Pericardium fibroblast (primary cell): Measurements from ENCODE around the gene LHB. TPM values are rescaled to one million over a fixed set of nuclear protein-coding genes. Genes with fewer than 3 reads are reported as not detected.

Experiments used
- total RNA-seq: library from RNA; depleted of rRNA; stranded (reverse); fragments of >200 nt; gene quantifications from 2 replicates; pipeline ENCODE4 v1.2.3, GENCODE V29; 2015

LHB gene
- not detected in 2 replicates for total RNA-seq

GRCh38 chr19:49017041-49017665, at the start of gene LHB:
LHB (minus strand) TSS chr19:49017091; CDS start chr19:49017081, 10 bp downstream.

GRCh38 chr19:49064768-49065611, 48.1 kb upstream of the LHB start, which contains the start of gene NTF4:
NTF4 (minus strand) TSS chr19:49064818; CDS start chr19:49061997, 2,821 bp downstream.

GRCh38 chr19:49057636-49058234, 40.8 kb upstream of the LHB start, which contains the start of gene CGB7:
CGB7 (minus strand) TSS chr19:49057749; CDS start chr19:49055375, 2,374 bp downstream.

GRCh38 chr19:49049011-49049410, 32.1 kb upstream of the LHB start, which contains the start of gene CGB8:
CGB8 (minus strand) TSS chr19:49049111; CDS start chr19:49048739, 372 bp downstream.

GRCh38 chr19:49043548-49043947, 26.7 kb upstream of the LHB start, which contains the start of gene CGB5:
CGB5 (plus strand) TSS chr19:49043848; CDS start chr19:49044210, 362 bp downstream.

GRCh38 chr19:49036815-49037214, 19.9 kb upstream of the LHB start, which contains the start of gene CGB1:
CGB1 (minus strand) TSS chr19:49036895; CDS start chr19:49036711, 184 bp downstream.

GRCh38 chr19:49031642-49032301, 14.9 kb upstream of the LHB start, which contains the start of gene CGB2:
CGB2 (plus strand) TSS chr19:49031890; CDS start chr19:49032096, 206 bp downstream.

GRCh38 chr19:49024233-49024632, 7.3 kb upstream of the LHB start, which contains the start of gene CGB3:
CGB3 (minus strand) TSS chr19:49024333; CDS start chr19:49023971, 362 bp downstream.

GRCh38 chr19:48993175-48994034, 23.5 kb downstream of the LHB start, which contains the start of the genes GYS1 and RUVBL2:
GYS1 (minus strand) TSS chr19:48993309; CDS start chr19:48993112, 197 bp downstream.
RUVBL2 (plus strand) TSS chr19:48993887; CDS start chr19:48993912, 25 bp downstream.

Other genes with a start within 250 kb of the LHB start
- gene BCAT2, start 206.1 kb downstream of the LHB start, total RNA-seq = 55.0 and 59.9 TPM in 2 replicates
- 5.9 and 14.9 TPM in 2 replicates for gene HSD17B14, start 180.6 kb downstream of the LHB start, total RNA-seq
- 10.3 and 28.0 TPM in 2 replicates for gene PLEKHA4, start 148.5 kb downstream of the LHB start, total RNA-seq
- 46.6 and 66.4 TPM in 2 replicates for gene PPP1R15A, start 144.7 kb downstream of the LHB start, total RNA-seq
- 0.09 TPM in 1 of 2 replicates, not detected in the other for gene TULP2, start 118.3 kb downstream of the LHB start, total RNA-seq
- gene NUCB1, start 116.8 kb downstream of the LHB start, total RNA-seq = 322 and 497 TPM in 2 replicates
- 0.68 TPM in 1 of 2 replicates, not detected in the other for gene DHDH, start 83.4 kb downstream of the LHB start, total RNA-seq
- 74.8 and 110 TPM in 2 replicates for gene BAX, start 62.2 kb downstream of the LHB start, total RNA-seq
- 6,635 and 8,342 TPM in 2 replicates for gene FTL, start 51.8 kb downstream of the LHB start, total RNA-seq
- gene GYS1, start 23.8 kb downstream of the LHB start, total RNA-seq = 39.2 and 79.2 TPM in 2 replicates
- 100 and 106 TPM in 2 replicates for gene RUVBL2, start 23.2 kb downstream of the LHB start, total RNA-seq
- gene CGB3, start 7.2 kb upstream of the LHB start, total RNA-seq = not detected in 2 replicates
- gene CGB2, start 14.8 kb upstream of the LHB start, total RNA-seq = not detected in 2 replicates
- not detected in 2 replicates for gene CGB1, start 19.8 kb upstream of the LHB start, total RNA-seq
- not detected in 2 replicates for gene CGB5, start 26.8 kb upstream of the LHB start, total RNA-seq
- not detected in 2 replicates for gene CGB8, start 32.0 kb upstream of the LHB start, total RNA-seq
- gene CGB7, start 40.7 kb upstream of the LHB start, total RNA-seq = 0.35 TPM in 1 of 2 replicates, not detected in the other
- 1.1 TPM in 1 of 2 replicates, not detected in the other for gene NTF4, start 47.7 kb upstream of the LHB start, total RNA-seq
- not detected in 2 replicates for gene KCNA7, start 55.6 kb upstream of the LHB start, total RNA-seq
- gene SNRNP70, start 68.4 kb upstream of the LHB start, total RNA-seq = 109 and 117 TPM in 2 replicates
- gene LIN7B, start 97.3 kb upstream of the LHB start, total RNA-seq = 9.8 and 12.3 TPM in 2 replicates
- 3.2 and 12.3 TPM in 2 replicates for gene C19orf73, start 102.1 kb upstream of the LHB start, total RNA-seq
- gene PPFIA3, start 102.5 kb upstream of the LHB start, total RNA-seq = 2.8 TPM in 2 replicates
- gene HRC, start 138.3 kb upstream of the LHB start, total RNA-seq = 1.2 and 3.2 TPM in 2 replicates
- 15.2 and 27.5 TPM in 2 replicates for gene TRPM4, start 140.7 kb upstream of the LHB start, total RNA-seq